HCT116 (cell line): Measurements from ENCODE around the gene CD1B. TPM values are rescaled to one million over a fixed set of nuclear protein-coding genes. Genes with fewer than 3 reads are reported as not detected.

ENCODE experiments used
- ATAC-seq: fragments of 200-7000 bp; cut with Tn5 transposase; 2 replicates; pipeline ENCODE4 v1.9.1; 2020; ENCODE audit warnings: mild to moderate bottlenecking, moderate library complexity
- BruUV-seq: library from RNA; stranded (reverse); fragments of 400-500 nt; replicated peaks from 2 replicates; lab custom pipeline; 2021; lab: Mats Ljungman, UMichigan
- CTCF ChIA-PET: fragments of 300-600 bp; sonication (Branson Sonifier 250); formaldehyde crosslinking; loops from one replicate; lab custom pipeline; 2021; ENCODE audit warnings: antibody characterized with exemption; lab: Charles Lee
- POLR2A ChIA-PET: fragments of 300-600, 350-600 bp; sonication (Branson Sonifier 250); formaldehyde crosslinking; loops from one replicate; lab custom pipeline; 2021; ENCODE audit warnings: antibody characterized with exemption; lab: Charles Lee
- RAD21 ChIA-PET, 2 experiments: fragments of 300-600 bp; sonication (Branson Sonifier 250); formaldehyde crosslinking; loops; one replicate each; lab custom pipeline; 2023; ENCODE audit warnings: low total read pairs in 2 of 2; ENCODE audit not compliant: uncharacterized antibody in 2 of 2, unreplicated experiment in 2 of 2, low non-redundant PET in 1 of 2; lab: Charles Lee
- DNase-seq: peaks from one replicate; pipeline ENCODE4 v3.0.0-alpha.2; 2010; ENCODE audit warnings: low read depth, low spot score
- H2AFZ ChIP-seq: fragments of 200-600 bp; shearing (Covaris generic), sonication (generic); 2 replicates; pipeline ENCODE4 v1.6.1; 2017; ENCODE audit warnings: low read depth, mixed run types, mixed read lengths, antibody characterized with exemption, low read length; ENCODE audit not compliant: poor library complexity, severe bottlenecking
- H3K27ac ChIP-seq: 2 replicates; pipeline ENCODE4 v1.5.1; 2012; ENCODE audit warnings: low read depth, low read length
- H3K27me3 ChIP-seq: fragments of 200-600 bp; sonication (generic); 2 replicates; pipeline ENCODE4 v1.6.1; 2016; ENCODE audit warnings: mixed run types, low read length, mixed read lengths; ENCODE audit not compliant: insufficient read depth
- H3K36me3 ChIP-seq, 2 experiments: fragments of 200-500 bp in 1 of 2; fragments of 200-600 bp in 1 of 2; sonication (Bioruptor generic) in 1 of 2; sonication (generic) in 1 of 2; 2 replicates each; pipeline versions ENCODE4 v1.5.1 to v1.6.1; 2014 to 2016; ENCODE audit warnings: low read length in 2 of 2, inconsistent platforms in 1 of 2, mixed read lengths in 1 of 2, mixed run types in 1 of 2; ENCODE audit not compliant: insufficient read depth in 2 of 2, control insufficient read depth in 1 of 2
- H3K4me1 ChIP-seq, 2 experiments: fragments of 200-600 bp in 1 of 2; sonication (generic) in 1 of 2; 2 replicates each; pipeline versions ENCODE4 v1.5.1 to v1.6.1; 2012 to 2017; ENCODE audit warnings: low read length in 2 of 2, inconsistent platforms in 1 of 2, mild to moderate bottlenecking in 1 of 2, mixed read lengths in 1 of 2, mixed run types in 1 of 2, moderate library complexity in 1 of 2; ENCODE audit not compliant: insufficient read depth in 2 of 2, control insufficient read depth in 1 of 2
- H3K4me2 ChIP-seq: fragments of 200-600 bp; sonication (generic); 2 replicates; pipeline ENCODE4 v1.6.1; 2017; ENCODE audit warnings: mixed run types, low read length, mixed read lengths
- H3K4me3 ChIP-seq, 2 experiments: fragments of 200-600 bp in 1 of 2; sonication (generic) in 1 of 2; replicated peaks in 1 of 2; 2 replicates each; pipeline ENCODE4 v1.5.1; 2011 to 2016; ENCODE audit warnings: low read length in 2 of 2, control low read depth in 1 of 2, low read depth in 1 of 2, mild to moderate bottlenecking in 1 of 2, mixed read lengths in 1 of 2, mixed run types in 1 of 2
- H3K79me2 ChIP-seq: fragments of 200-600 bp; sonication (generic); 2 replicates; pipeline ENCODE4 v1.6.1; 2017; ENCODE audit warnings: mild to moderate bottlenecking, mixed run types, low read length, moderate library complexity, mixed read lengths; ENCODE audit not compliant: insufficient read depth
- H3K9ac ChIP-seq: fragments of 200-600 bp; sonication (generic); 2 replicates; pipeline ENCODE4 v1.6.1; 2016; ENCODE audit warnings: low read length, mixed read lengths
- H3K9me2 ChIP-seq: fragments of 200-600 bp; sonication (generic), shearing (Covaris generic); 2 replicates; pipeline ENCODE4 v1.6.1; 2017; ENCODE audit warnings: mixed run types, mild to moderate bottlenecking, moderate library complexity; ENCODE audit not compliant: insufficient read depth
- H3K9me3 ChIP-seq, 2 experiments: fragments of 200-500 bp in 1 of 2; fragments of 200-600 bp in 1 of 2; sonication (Bioruptor generic) in 1 of 2; sonication (generic) in 1 of 2; 2 replicates each; pipeline ENCODE4 v1.6.1; 2014 to 2017; ENCODE audit warnings: low read length in 2 of 2, mixed read lengths in 2 of 2, inconsistent platforms in 1 of 2, low read depth in 1 of 2, mild to moderate bottlenecking in 1 of 2, mixed run types in 1 of 2, moderate library complexity in 1 of 2; ENCODE audit not compliant: control insufficient read depth in 1 of 2, insufficient read depth in 1 of 2
- H4K20me1 ChIP-seq: fragments of 200-600 bp; sonication (generic), shearing (Covaris generic); 2 replicates; pipeline ENCODE4 v1.6.1; 2017; ENCODE audit warnings: mixed run types, mild to moderate bottlenecking, moderate library complexity; ENCODE audit not compliant: insufficient read depth
- CBX3 ChIP-seq: IDR thresholded peaks from 2 replicates; pipeline ENCODE4 v1.6.1; 2012; ENCODE audit warnings: low read depth
- CEBPB ChIP-seq: IDR thresholded peaks from 2 replicates; pipeline ENCODE4 v1.6.1; 2012; ENCODE audit warnings: low read depth
- EGR1 ChIP-seq: IDR thresholded peaks from 2 replicates; pipeline ENCODE4 v1.6.1; 2012; ENCODE audit warnings: low read depth
- ELF1 ChIP-seq: IDR thresholded peaks from 2 replicates; pipeline ENCODE4 v1.6.1; 2012; ENCODE audit warnings: low read depth, borderline replicate concordance
- EZH2phosphoT487 ChIP-seq: fragments of 200-600 bp; IDR thresholded peaks from 2 replicates; pipeline ENCODE4 v1.6.1; 2018; ENCODE audit warnings: antibody characterized with exemption, borderline replicate concordance
- FOSL1 ChIP-seq: IDR thresholded peaks from 2 replicates; pipeline ENCODE4 v1.6.1; 2012; ENCODE audit warnings: low read depth
- JUND ChIP-seq: IDR thresholded peaks from 2 replicates; pipeline ENCODE4 v1.6.1; 2012
- POLR2AphosphoS5 ChIP-seq: IDR thresholded peaks from 2 replicates; pipeline ENCODE4 v1.6.1; 2011; ENCODE audit warnings: mild to moderate bottlenecking, low read depth, low read length, moderate library complexity
- RAD21 ChIP-seq: IDR thresholded peaks from 2 replicates; pipeline ENCODE4 v1.6.1; 2012; ENCODE audit warnings: low read depth, mild to moderate bottlenecking
- SIN3A ChIP-seq: IDR thresholded peaks from 2 replicates; pipeline ENCODE4 v1.6.1; 2012; ENCODE audit warnings: low read depth
- SP1 ChIP-seq: IDR thresholded peaks from 2 replicates; pipeline ENCODE4 v1.6.1; 2012; ENCODE audit warnings: low read depth
- SRF ChIP-seq: IDR thresholded peaks from 2 replicates; pipeline ENCODE4 v1.6.1; 2012; ENCODE audit warnings: low read depth
- TCF7L2 ChIP-seq: IDR thresholded peaks from 2 replicates; pipeline ENCODE4 v1.7.0; 2011; ENCODE audit warnings: borderline replicate concordance, inconsistent platforms; ENCODE audit not compliant: insufficient read depth, insufficient read length; ENCODE audit errors: extremely low read depth
- YY1 ChIP-seq: IDR thresholded peaks from 2 replicates; pipeline ENCODE4 v1.6.1; 2011; ENCODE audit warnings: low read length, low read depth, moderate library complexity, mild to moderate bottlenecking; ENCODE audit not compliant: insufficient replicate concordance; ENCODE audit errors: extremely low read depth
- ZFX ChIP-seq: fragments of 450-650 bp; IDR thresholded peaks from 2 replicates; pipeline ENCODE4 v1.6.1; 2017
- intact Hi-C: fragments of 100-400 bp; cut with micrococcal nuclease; formaldehyde crosslinking; loops from 2 replicates; pipeline ENCODE4 v1.10.0; 2022
- total RNA-seq: library from RNA; stranded (reverse); gene quantifications from one replicate; pipeline ENCODE4 v1.2.1, GENCODE V29; 2021; ENCODE audit not compliant: unreplicated experiment
- TF ChIP-seq, protein P1 (sequence below), 3 experiments: fragments of 200-600 bp in 1 of 3; sonication (generic) in 1 of 3; IDR thresholded peaks in 2 of 3; conservative IDR thresholded peaks in 1 of 3; 2 replicates each; pipeline ENCODE4 v1.5.1; 2012 to 2017; ENCODE audit warnings: low read depth in 2 of 3, low read length in 2 of 3, antibody characterized with exemption in 1 of 3, borderline replicate concordance in 1 of 3, control low read depth in 1 of 3, mild to moderate bottlenecking in 1 of 3, mixed read lengths in 1 of 3, mixed run types in 1 of 3, moderate library complexity in 1 of 3; ENCODE audit not compliant: insufficient read depth in 1 of 3
- TF ChIP-seq, protein P2 (sequence below): IDR thresholded peaks from 2 replicates; pipeline ENCODE4 v1.6.1; 2012; ENCODE audit warnings: low read depth
- TF ChIP-seq, protein P3 (sequence below): IDR thresholded peaks from 2 replicates; pipeline ENCODE4 v1.6.1; 2012

The CD1B gene
- total RNA-seq, 1 experiment from 2014 or later: not detected

- TF ChIP-seq CEBPB: no peak
- TF ChIP-seq JUND: no peak
- TF ChIP-seq, protein P1, sequence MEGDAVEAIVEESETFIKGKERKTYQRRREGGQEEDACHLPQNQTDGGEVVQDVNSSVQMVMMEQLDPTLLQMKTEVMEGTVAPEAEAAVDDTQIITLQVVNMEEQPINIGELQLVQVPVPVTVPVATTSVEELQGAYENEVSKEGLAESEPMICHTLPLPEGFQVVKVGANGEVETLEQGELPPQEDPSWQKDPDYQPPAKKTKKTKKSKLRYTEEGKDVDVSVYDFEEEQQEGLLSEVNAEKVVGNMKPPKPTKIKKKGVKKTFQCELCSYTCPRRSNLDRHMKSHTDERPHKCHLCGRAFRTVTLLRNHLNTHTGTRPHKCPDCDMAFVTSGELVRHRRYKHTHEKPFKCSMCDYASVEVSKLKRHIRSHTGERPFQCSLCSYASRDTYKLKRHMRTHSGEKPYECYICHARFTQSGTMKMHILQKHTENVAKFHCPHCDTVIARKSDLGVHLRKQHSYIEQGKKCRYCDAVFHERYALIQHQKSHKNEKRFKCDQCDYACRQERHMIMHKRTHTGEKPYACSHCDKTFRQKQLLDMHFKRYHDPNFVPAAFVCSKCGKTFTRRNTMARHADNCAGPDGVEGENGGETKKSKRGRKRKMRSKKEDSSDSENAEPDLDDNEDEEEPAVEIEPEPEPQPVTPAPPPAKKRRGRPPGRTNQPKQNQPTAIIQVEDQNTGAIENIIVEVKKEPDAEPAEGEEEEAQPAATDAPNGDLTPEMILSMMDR (IDR thresholded peaks at IDR 0.05 in 2 of 3, conservative IDR thresholded peaks at IDR 0.05 in 1 of 3; ENCODE audit: borderline replicate concordance in 1 of 3, insufficient read depth in 1 of 3, low read depth in 2 of 3, low read length in 2 of 3): no peak
- no peak for TF ChIP-seq ZFX
- no peak for TF ChIP-seq SRF
- no peak for TF ChIP-seq YY1
- TF ChIP-seq SIN3A: no peak
- TF ChIP-seq FOSL1: no peak
These were observed 26.1 kb upstream of the CD1B start (continued) for GRCh38 chr1:158357441-158357840.

GRCh38 chr1:158356616-158357015, 25.3 kb upstream of the CD1B start:
- H3K9me3 ChIP-seq: no peaks in the 10 kb centered on the region
- ChIA-PET POLR2A (no interaction called here), RAD21 (no interaction called here), CTCF (no interaction called here)
- DNase-seq: no peak
- no peak for TF ChIP-seq YY1
- TF ChIP-seq, protein P2, sequence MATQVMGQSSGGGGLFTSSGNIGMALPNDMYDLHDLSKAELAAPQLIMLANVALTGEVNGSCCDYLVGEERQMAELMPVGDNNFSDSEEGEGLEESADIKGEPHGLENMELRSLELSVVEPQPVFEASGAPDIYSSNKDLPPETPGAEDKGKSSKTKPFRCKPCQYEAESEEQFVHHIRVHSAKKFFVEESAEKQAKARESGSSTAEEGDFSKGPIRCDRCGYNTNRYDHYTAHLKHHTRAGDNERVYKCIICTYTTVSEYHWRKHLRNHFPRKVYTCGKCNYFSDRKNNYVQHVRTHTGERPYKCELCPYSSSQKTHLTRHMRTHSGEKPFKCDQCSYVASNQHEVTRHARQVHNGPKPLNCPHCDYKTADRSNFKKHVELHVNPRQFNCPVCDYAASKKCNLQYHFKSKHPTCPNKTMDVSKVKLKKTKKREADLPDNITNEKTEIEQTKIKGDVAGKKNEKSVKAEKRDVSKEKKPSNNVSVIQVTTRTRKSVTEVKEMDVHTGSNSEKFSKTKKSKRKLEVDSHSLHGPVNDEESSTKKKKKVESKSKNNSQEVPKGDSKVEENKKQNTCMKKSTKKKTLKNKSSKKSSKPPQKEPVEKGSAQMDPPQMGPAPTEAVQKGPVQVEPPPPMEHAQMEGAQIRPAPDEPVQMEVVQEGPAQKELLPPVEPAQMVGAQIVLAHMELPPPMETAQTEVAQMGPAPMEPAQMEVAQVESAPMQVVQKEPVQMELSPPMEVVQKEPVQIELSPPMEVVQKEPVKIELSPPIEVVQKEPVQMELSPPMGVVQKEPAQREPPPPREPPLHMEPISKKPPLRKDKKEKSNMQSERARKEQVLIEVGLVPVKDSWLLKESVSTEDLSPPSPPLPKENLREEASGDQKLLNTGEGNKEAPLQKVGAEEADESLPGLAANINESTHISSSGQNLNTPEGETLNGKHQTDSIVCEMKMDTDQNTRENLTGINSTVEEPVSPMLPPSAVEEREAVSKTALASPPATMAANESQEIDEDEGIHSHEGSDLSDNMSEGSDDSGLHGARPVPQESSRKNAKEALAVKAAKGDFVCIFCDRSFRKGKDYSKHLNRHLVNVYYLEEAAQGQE: no peak
- TF ChIP-seq, protein P3, sequence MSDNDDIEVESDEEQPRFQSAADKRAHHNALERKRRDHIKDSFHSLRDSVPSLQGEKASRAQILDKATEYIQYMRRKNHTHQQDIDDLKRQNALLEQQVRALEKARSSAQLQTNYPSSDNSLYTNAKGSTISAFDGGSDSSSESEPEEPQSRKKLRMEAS: no peak
- TF ChIP-seq CEBPB: no peak
- TF ChIP-seq FOSL1: no peak
- TF ChIP-seq SRF: no peak
- TF ChIP-seq, protein P1 (IDR thresholded peaks at IDR 0.05 in 2 of 3, conservative IDR thresholded peaks at IDR 0.05 in 1 of 3; ENCODE audit: borderline replicate concordance in 1 of 3, insufficient read depth in 1 of 3, low read depth in 2 of 3, low read length in 2 of 3): no peak
- TF ChIP-seq RAD21: no peak
- TF ChIP-seq ELF1: no peak
- no peak for TF ChIP-seq EGR1
- TF ChIP-seq POLR2AphosphoS5: no peak
- no peak for TF ChIP-seq ZFX
- TF ChIP-seq SP1: no peak
- TF ChIP-seq EZH2phosphoT487: no peak
- TF ChIP-seq CBX3: no peak
- TF ChIP-seq TCF7L2: no peak
- no TSS peak for BruUV-seq
- peaks cover 13% of the 10 kb centered on the region for H3K27me3 ChIP-seq
- ATAC-seq: no peak
- no peaks in the 10 kb centered on the region for H4K20me1 ChIP-seq
- H3K79me2 ChIP-seq: no peaks in the 10 kb centered on the region
- no peak overlapping the region for H3K4me3 ChIP-seq
- no peak overlapping the region for H3K27ac ChIP-seq
- H3K4me2 ChIP-seq: no peak overlapping the region
- H3K4me1 ChIP-seq: no peaks in the 10 kb centered on the region
- intact Hi-C loops: no loop called here
- H3K9me2 ChIP-seq: no peaks in the 10 kb centered on the region
- H3K36me3 ChIP-seq: no peaks in the 10 kb centered on the region
- no peak overlapping the region for H2AFZ ChIP-seq
- no peak overlapping the region for H3K9ac ChIP-seq
